Measurements from ENCODE around the gene ABCC11. TPM values are rescaled to one million over a fixed set of nuclear protein-coding genes. Genes with fewer than 3 reads are reported as not detected.

ABCC11 gene
- total RNA-seq, 1 experiment from 2014 or later, result 0.34 TPM

DNA sequence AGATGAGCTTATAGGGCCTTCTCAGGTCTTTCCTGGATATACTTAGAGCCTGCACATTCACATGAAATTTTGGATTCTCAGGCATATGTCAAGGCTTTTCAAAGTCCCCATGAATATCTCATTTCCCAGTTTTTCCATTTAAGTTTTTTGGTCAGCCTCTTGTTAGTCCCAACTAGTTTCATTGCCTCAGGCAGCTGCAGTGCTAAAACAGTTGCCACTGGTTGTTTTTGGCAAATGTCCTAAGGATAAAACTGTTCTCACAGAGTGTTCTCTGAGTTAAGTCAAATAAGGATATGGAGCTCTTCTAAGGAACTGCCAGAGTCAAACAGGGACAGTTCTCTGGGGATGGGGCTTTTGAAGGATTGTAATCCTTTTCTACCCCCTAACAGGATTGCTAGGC, 39.9 kb upstream of the ABCC11 start:
- Mint-ChIP-seq H3K27me3 (ENCODE audit: insufficient read depth, unreplicated experiment) (no peaks in the 10 kb centered on the region), H3K9me3 (ENCODE audit: unreplicated experiment) (no peaks in the 10 kb centered on the region), H3K4me3 (ENCODE audit: unreplicated experiment) (no peak overlapping the region), H3K27ac (ENCODE audit: unreplicated experiment) (no peak overlapping the region), H3K36me3 (ENCODE audit: insufficient read depth, unreplicated experiment) (peaks cover 16% of the 10 kb centered on the region), H3K4me1 (ENCODE audit: low read depth, unreplicated experiment) (no peaks in the 10 kb centered on the region)
- no peak for DNase-seq
- intact Hi-C loops (cut with micrococcal nuclease; ENCODE audit: unreplicated experiment), result no loop called here
- Histone ChIP-seq H3K36me3 (ENCODE audit: control insufficient read depth, insufficient read depth, low read length) (no peaks in the 10 kb centered on the region; the same call in none of the 2 replicates), H3K27me3 (replicated peaks; ENCODE audit: control insufficient read depth, insufficient read depth, low read length) (no peaks in the 10 kb centered on the region), H3K4me1 (no peaks in the 10 kb centered on the region), H3K9me3 (0 out of 2 replicates have a peak, but pooled peaks cover 4% of the 10 kb centered on the region), H3K4me3 (ENCODE audit: low read depth, low read length) (no peak overlapping the region)
- CTCF ChIA-PET, result no interaction called here
- TF ChIP-seq, protein P1, sequence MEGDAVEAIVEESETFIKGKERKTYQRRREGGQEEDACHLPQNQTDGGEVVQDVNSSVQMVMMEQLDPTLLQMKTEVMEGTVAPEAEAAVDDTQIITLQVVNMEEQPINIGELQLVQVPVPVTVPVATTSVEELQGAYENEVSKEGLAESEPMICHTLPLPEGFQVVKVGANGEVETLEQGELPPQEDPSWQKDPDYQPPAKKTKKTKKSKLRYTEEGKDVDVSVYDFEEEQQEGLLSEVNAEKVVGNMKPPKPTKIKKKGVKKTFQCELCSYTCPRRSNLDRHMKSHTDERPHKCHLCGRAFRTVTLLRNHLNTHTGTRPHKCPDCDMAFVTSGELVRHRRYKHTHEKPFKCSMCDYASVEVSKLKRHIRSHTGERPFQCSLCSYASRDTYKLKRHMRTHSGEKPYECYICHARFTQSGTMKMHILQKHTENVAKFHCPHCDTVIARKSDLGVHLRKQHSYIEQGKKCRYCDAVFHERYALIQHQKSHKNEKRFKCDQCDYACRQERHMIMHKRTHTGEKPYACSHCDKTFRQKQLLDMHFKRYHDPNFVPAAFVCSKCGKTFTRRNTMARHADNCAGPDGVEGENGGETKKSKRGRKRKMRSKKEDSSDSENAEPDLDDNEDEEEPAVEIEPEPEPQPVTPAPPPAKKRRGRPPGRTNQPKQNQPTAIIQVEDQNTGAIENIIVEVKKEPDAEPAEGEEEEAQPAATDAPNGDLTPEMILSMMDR (IDR thresholded peaks at IDR 0.05; ENCODE audit: insufficient read depth in 1 of 2, low read depth in 1 of 2, low read length in 1 of 2, severe bottlenecking in 1 of 2, unreplicated experiment in 1 of 2), result no peak
- BruUV-seq (replicated peaks), result no TSS peak
- POLR2A ChIA-PET, result no interaction called here

DNA sequence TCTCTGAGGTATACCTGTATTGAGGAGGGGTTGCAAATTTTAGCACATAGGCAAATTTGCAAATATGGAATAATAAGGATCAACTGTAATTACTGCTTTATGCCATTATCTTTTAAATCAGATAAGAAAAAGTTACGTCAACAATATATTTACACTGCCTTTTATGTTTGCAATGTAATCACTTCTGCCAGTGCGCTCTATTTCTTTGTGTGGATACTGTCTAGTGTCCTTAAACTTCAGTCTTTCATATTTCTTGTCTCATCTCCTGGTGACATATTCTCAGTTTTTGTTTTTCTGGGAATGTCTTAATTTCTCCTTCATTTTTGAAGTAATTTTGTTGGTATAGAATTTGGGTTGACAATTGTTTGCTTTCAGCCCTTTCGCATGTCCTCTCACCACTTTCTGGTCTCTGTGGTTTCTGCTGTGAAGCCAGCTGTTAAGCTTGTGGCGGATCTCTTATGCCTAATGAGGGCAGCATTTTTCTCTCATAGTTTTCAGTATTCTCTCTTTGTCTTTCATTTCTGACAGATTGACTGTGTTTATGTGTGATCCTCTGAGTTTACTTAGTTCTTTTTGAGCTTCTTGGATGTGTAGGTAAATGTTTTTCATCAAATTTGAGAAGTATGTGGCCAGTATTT, 37.6 kb upstream of the ABCC11 start:
- CTCF ChIA-PET, result interaction anchor here (1.1 kb wide), 1 partner anchor 242 kb away, joined by 6 read pairs; no protein-coding TSS in a partner anchor
- no TSS peak for BruUV-seq (replicated peaks)
- Mint-ChIP-seq H3K4me1 (ENCODE audit: low read depth, unreplicated experiment) (no peaks in the 10 kb centered on the region), H3K27me3 (ENCODE audit: insufficient read depth, unreplicated experiment) (no peaks in the 10 kb centered on the region), H3K27ac (ENCODE audit: unreplicated experiment) (no peak overlapping the region), H3K4me3 (ENCODE audit: unreplicated experiment) (no peak overlapping the region), H3K9me3 (ENCODE audit: unreplicated experiment) (no peaks in the 10 kb centered on the region), H3K36me3 (ENCODE audit: insufficient read depth, unreplicated experiment) (peaks cover 9% of the 10 kb centered on the region)
- TF ChIP-seq, protein P1 (IDR thresholded peaks at IDR 0.05; ENCODE audit: insufficient read depth in 1 of 2, low read depth in 1 of 2, low read length in 1 of 2, severe bottlenecking in 1 of 2, unreplicated experiment in 1 of 2), result no peak
- POLR2A ChIA-PET, result no interaction called here
- Histone ChIP-seq H3K4me3 (ENCODE audit: low read depth, low read length) (no peak overlapping the region), H3K4me1 (no peaks in the 10 kb centered on the region), H3K27me3 (replicated peaks; ENCODE audit: control insufficient read depth, insufficient read depth, low read length) (no peaks in the 10 kb centered on the region), H3K9me3 (0 out of 2 replicates have a peak, but pooled peaks cover 4% of the 10 kb centered on the region), H3K36me3 (ENCODE audit: control insufficient read depth, insufficient read depth, low read length) (no peaks in the 10 kb centered on the region; the same call in none of the 2 replicates)
- DNase-seq, result no peak
- intact Hi-C loops (cut with micrococcal nuclease; ENCODE audit: unreplicated experiment), result no loop called here

DNA sequence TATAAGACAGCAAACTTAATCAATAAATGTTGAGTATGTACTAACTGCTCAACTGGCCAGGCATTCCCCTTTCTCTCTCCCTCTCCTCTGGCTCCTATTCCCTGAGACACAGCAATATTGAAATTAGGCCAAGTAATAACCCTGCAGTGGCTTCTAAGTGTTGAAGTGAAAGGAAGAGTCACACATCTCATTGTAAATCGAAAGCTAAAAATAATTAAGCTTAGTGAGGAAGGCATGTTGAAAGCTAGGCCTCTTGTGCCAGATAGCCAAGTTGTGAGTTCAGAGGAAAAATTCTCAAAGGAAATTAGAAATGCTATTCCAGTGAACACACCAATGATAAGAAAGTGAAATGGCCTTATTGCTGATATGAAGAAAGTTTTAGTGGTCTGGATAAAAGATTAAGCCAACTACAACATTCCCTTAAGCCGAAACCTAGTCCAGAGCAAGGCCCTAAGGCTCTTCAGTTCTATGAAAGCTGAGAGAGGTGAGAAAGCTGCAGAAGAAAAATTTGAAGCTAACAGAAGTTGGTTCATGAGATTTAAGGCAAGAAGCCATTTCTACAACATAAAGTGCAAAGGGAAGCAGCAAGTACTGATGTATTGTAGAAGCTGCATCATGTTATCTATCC, 35.4 kb upstream of the ABCC11 start:
- no peak overlapping the region for H3K4me3 ChIP-seq (ENCODE audit: low read depth, low read length)
- peaks cover 1% of the 10 kb centered on the region for H3K36me3 ChIP-seq (ENCODE audit: control insufficient read depth, insufficient read depth, low read length)
- BruUV-seq (replicated peaks), result TSS peak; percentile 14
- no peak overlapping the region for H3K4me3 Mint-ChIP-seq (ENCODE audit: unreplicated experiment)
- H3K27me3 Mint-ChIP-seq (ENCODE audit: insufficient read depth, unreplicated experiment), result no peaks in the 10 kb centered on the region
- peaks cover 8% of the 10 kb centered on the region for H3K4me1 Mint-ChIP-seq (ENCODE audit: low read depth, unreplicated experiment)
- intact Hi-C loops (cut with micrococcal nuclease; ENCODE audit: unreplicated experiment), result no loop called here
- TF ChIP-seq, protein P1 (IDR thresholded peaks at IDR 0.05; ENCODE audit: insufficient read depth in 1 of 2, low read depth in 1 of 2, low read length in 1 of 2, severe bottlenecking in 1 of 2, unreplicated experiment in 1 of 2), result no peak
- ChIA-PET CTCF (no interaction called here), POLR2A (no interaction called here)
- H3K36me3 Mint-ChIP-seq (ENCODE audit: insufficient read depth, unreplicated experiment), result peaks cover 22% of the 10 kb centered on the region
- no peaks in the 10 kb centered on the region for H3K27me3 ChIP-seq (replicated peaks; ENCODE audit: control insufficient read depth, insufficient read depth, low read length)
- H3K27ac Mint-ChIP-seq (ENCODE audit: unreplicated experiment), result no peak overlapping the region
- H3K4me1 ChIP-seq, result no peaks in the 10 kb centered on the region
- no peak for DNase-seq
- H3K9me3 Mint-ChIP-seq (ENCODE audit: unreplicated experiment), result no peaks in the 10 kb centered on the region
- 0 out of 2 replicates have a peak, but pooled peaks cover 4% of the 10 kb centered on the region for H3K9me3 ChIP-seq
